ENCODE data around the gene SERPINI1.

Gene SERPINI1

DNA sequence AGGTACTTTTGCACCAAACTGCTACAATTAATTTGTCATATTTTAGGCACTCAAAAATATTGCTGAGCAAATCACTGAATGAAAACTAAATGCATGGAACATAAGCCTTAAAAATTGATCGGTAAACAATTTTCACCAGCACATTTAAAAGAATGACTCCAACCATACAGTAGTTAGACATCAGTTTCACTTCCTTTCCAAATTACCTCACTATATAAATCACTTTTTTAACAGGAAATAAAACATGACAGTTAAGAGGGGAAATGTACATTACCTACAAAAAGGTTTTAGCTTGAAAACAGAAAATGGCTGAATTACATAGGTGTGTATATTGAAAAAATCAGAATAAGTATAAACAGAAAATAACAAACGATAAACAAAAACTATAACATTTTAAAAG, 108.4 kb downstream of the SERPINI1 start:
- no peak for DNase-seq (ENCODE audit: low read depth)
- no peak overlapping the region for H3K4me3 ChIP-seq (ENCODE audit: control insufficient read depth, low read depth, low read length)
- TF ChIP-seq, protein P1, sequence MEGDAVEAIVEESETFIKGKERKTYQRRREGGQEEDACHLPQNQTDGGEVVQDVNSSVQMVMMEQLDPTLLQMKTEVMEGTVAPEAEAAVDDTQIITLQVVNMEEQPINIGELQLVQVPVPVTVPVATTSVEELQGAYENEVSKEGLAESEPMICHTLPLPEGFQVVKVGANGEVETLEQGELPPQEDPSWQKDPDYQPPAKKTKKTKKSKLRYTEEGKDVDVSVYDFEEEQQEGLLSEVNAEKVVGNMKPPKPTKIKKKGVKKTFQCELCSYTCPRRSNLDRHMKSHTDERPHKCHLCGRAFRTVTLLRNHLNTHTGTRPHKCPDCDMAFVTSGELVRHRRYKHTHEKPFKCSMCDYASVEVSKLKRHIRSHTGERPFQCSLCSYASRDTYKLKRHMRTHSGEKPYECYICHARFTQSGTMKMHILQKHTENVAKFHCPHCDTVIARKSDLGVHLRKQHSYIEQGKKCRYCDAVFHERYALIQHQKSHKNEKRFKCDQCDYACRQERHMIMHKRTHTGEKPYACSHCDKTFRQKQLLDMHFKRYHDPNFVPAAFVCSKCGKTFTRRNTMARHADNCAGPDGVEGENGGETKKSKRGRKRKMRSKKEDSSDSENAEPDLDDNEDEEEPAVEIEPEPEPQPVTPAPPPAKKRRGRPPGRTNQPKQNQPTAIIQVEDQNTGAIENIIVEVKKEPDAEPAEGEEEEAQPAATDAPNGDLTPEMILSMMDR (conservative IDR thresholded peaks at IDR 0.05; ENCODE audit: control insufficient read depth, insufficient read depth, low read depth, low read length): no peak

DNA sequence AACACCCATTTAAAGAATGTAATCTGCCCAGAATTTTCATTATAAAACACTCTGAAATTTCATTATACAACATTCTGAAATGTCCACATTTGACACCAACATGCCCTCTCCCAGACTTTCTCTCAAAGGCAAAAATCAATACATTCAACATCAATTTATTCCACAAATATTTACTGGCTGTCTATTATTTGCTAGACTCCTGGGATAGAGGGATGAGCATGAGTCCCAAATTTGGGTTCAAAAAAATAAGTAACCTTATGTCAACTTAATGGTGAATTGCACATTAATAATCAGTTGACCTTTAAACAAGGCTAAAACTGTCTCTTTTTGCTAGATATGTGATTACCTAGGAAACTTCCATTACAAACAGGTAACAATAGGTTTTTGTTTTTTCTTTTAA, 109.0 kb downstream of the SERPINI1 start:
- TF ChIP-seq, protein P1 (conservative IDR thresholded peaks at IDR 0.05; ENCODE audit: control insufficient read depth, insufficient read depth, low read depth, low read length): no peak
- DNase-seq (ENCODE audit: low read depth): no peak
- H3K4me3 ChIP-seq (ENCODE audit: control insufficient read depth, low read depth, low read length): no peak overlapping the region

DNA sequence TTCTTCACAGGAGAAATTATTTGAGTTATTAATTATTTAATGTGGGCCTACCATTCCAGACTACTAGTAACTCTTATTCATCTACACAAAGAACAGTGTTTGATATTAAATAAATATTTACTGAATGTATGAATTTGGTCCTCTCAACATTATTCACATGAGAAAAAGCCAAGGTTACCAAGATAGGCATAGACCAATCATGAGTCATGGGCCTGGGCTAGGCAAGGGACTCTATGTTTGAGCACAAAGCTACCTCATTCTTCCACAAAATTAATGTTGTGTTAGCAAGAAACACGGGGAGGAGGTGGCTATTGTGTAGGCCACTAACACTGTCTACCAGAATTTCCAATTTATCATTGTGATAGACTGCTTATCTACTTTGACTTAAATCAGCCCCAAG, 115.7 kb downstream of the SERPINI1 start:
- H3K4me3 ChIP-seq (ENCODE audit: control insufficient read depth, low read depth, low read length): no peak overlapping the region
- DNase-seq (ENCODE audit: low read depth): peak; percentile 63
- TF ChIP-seq, protein P1 (conservative IDR thresholded peaks at IDR 0.05; ENCODE audit: control insufficient read depth, insufficient read depth, low read depth, low read length): no peak

DNA sequence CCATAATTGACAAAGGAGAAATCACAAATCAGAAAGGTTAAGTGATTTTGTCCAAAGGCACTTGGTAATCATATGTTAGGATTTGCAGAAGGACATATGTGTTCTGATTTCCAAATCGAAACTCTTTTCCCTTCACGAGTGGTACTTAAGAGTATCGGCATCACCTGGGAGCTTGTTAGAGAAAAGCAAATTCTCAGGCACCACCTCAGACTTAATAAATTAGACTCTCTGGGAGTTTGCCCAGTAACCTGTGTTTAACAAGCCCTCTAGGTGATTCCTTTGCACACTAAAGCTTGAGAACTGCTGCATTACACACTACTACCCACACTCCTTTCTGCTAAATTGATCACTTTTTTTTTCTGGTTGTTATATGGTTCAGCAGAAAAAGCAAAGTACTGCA, 116.2 kb downstream of the SERPINI1 start:
- DNase-seq (ENCODE audit: low read depth): no peak
- no peak overlapping the region for H3K4me3 ChIP-seq (ENCODE audit: control insufficient read depth, low read depth, low read length)
- TF ChIP-seq, protein P1 (conservative IDR thresholded peaks at IDR 0.05; ENCODE audit: control insufficient read depth, insufficient read depth, low read depth, low read length): no peak

DNA sequence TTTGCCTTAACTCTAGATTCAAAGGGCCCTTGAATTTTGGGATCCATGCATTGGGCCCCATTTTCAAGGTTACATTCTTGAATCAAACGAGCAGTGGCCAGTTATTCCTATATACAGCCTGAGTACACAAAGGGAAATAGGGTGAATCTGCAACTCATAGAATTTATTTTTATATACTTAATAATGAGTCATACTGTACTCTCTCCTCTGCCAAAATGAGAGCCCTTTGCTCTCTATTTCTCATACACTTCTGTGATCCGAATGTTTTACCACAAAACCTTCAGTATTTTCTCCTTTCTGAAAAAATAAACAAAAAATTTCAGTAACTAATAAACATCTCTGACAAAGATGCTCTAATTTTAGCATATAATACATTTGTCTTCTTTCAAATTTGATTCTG, 116.7 kb downstream of the SERPINI1 start:
- TF ChIP-seq, protein P1 (conservative IDR thresholded peaks at IDR 0.05; ENCODE audit: control insufficient read depth, insufficient read depth, low read depth, low read length): no peak
- H3K4me3 ChIP-seq (ENCODE audit: control insufficient read depth, low read depth, low read length): no peak overlapping the region
- DNase-seq (ENCODE audit: low read depth): peak; percentile 71

DNA sequence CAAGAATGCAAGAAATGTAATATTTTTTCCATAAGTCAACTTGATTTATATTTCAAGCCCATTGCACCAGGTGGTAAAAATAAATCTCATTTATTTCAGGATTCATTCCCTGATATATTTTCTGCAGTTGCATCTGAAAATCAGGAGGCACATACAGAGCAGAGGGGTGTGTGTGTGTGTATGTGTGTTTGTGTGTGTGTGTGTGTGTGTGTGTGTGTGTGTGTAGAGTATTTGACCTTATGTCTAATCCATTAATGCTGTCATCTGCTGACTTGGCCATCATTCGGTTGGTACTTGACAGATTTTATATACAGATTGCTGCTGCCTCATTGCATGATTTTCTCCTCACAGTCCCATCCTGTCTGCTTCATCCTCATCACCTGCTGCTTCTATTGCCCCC, 118.5 kb downstream of the SERPINI1 start:
- TF ChIP-seq, protein P1 (conservative IDR thresholded peaks at IDR 0.05; ENCODE audit: control insufficient read depth, insufficient read depth, low read depth, low read length): no peak
- no peak for DNase-seq (ENCODE audit: low read depth)

DNA sequence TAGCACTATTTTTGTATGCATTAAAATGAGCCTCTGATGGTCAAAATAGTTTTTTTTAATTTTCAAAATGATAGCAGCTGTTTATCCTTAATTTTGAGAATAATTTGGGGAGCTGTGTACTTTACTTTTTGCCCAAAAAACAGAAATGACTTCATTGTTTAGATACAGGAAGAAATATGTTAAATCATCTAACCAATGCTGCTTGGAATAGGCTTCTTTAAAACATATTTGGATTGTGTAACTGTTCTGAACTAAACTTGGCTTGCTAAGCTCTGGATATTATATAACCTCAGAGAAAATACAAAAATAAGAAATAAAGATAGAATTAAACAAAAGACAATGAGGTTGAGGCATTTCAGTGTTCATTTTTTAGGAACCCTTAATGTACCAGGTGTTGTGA, 119.3 kb downstream of the SERPINI1 start:
- DNase-seq (ENCODE audit: low read depth): no peak
- H3K4me3 ChIP-seq (ENCODE audit: control insufficient read depth, low read depth, low read length): no peak overlapping the region
- TF ChIP-seq, protein P1 (conservative IDR thresholded peaks at IDR 0.05; ENCODE audit: control insufficient read depth, insufficient read depth, low read depth, low read length): no peak

More for the DNA sequence above, 118.5 kb downstream of the SERPINI1 start:
- H3K4me3 ChIP-seq (ENCODE audit: control insufficient read depth, low read depth, low read length): no peak overlapping the region
